PC-9 (cell line): ENCODE measurements around the gene C1orf159. TPM values are rescaled to one million over a fixed set of nuclear protein-coding genes. Genes with fewer than 3 reads are reported as not detected.
"Not testable (repeated sequence)": the region's sequence is repeated elsewhere in the genome, so short reads cannot be mapped to it uniquely, and the experiment has no call there.

ENCODE experiments used
- BruUV-seq: library from RNA; stranded (reverse); fragments of 400-500 nt; replicated peaks from 2 replicates; lab custom pipeline; 2021; lab: Mats Ljungman, UMichigan
- CTCF ChIA-PET: fragments of 300-600 bp; sonication (Branson Sonifier 250); formaldehyde crosslinking; loops from one replicate; lab custom pipeline; 2022; ENCODE audit warnings: antibody characterized with exemption; lab: Charles Lee
- POLR2A ChIA-PET: fragments of 300-600 bp; sonication (Branson Sonifier 250); formaldehyde crosslinking; loops from one replicate; lab custom pipeline; 2022; ENCODE audit warnings: antibody characterized with exemption; ENCODE audit not compliant: unreplicated experiment; lab: Charles Lee
- DNase-seq, 2 experiments: peaks; one replicate each; pipeline versions ENCODE4 v3.0.0 to v3.0.0-alpha.2; 2015 to 2022; ENCODE audit warnings: mixed read lengths in 1 of 2
- H2AFZ ChIP-seq: fragments of 200-600 bp; sonication (generic); 2 replicates; pipeline ENCODE4 v1.8.1; 2017; ENCODE audit warnings: antibody characterized with exemption
- H3F3A ChIP-seq: fragments of 200-600 bp; sonication (generic); 2 replicates; pipeline ENCODE4 v1.8.1; 2017; ENCODE audit warnings: antibody characterized with exemption, mild to moderate bottlenecking, low read depth; ENCODE audit not compliant: insufficient read depth
- H3K27ac ChIP-seq: fragments of 200-600 bp; sonication (generic); 2 replicates; pipeline ENCODE4 v1.6.1; 2016; ENCODE audit warnings: mixed run types
- H3K27me3 ChIP-seq: fragments of 200-600 bp; sonication (generic); 2 replicates; pipeline ENCODE4 v1.6.1; 2016; ENCODE audit warnings: low read depth, mixed run types; ENCODE audit not compliant: insufficient read depth
- H3K36me3 ChIP-seq: fragments of 200-600 bp; sonication (generic); 2 replicates; pipeline ENCODE4 v1.6.1; 2016; ENCODE audit warnings: low read depth, mixed run types
- H3K4me1 ChIP-seq: fragments of 200-600 bp; sonication (generic); replicated peaks from 2 replicates; pipeline ENCODE4 v1.6.1; 2016; ENCODE audit warnings: mixed run types; ENCODE audit not compliant: insufficient read depth
- H3K4me2 ChIP-seq: fragments of 200-600 bp; sonication (generic); 2 replicates; pipeline ENCODE4 v1.6.1; 2017; ENCODE audit warnings: mixed run types
- H3K4me3 ChIP-seq: fragments of 200-600 bp; sonication (generic); 2 replicates; pipeline ENCODE4 v1.6.1; 2016; ENCODE audit warnings: mixed run types
- H3K79me2 ChIP-seq: fragments of 200-600 bp; sonication (generic); 2 replicates; pipeline ENCODE4 v1.6.1; 2017; ENCODE audit warnings: low read depth, mixed run types
- H3K9me2 ChIP-seq: fragments of 200-600 bp; sonication (generic); 2 replicates; pipeline ENCODE4 v1.8.1; 2017; ENCODE audit warnings: mild to moderate bottlenecking; ENCODE audit not compliant: insufficient read depth
- H3K9me3 ChIP-seq: fragments of 200-600 bp; sonication (generic); 2 replicates; pipeline ENCODE4 v1.8.1; 2016; ENCODE audit warnings: low read depth; ENCODE audit not compliant: insufficient read depth
- H4K20me1 ChIP-seq: fragments of 200-600 bp; sonication (generic); 2 replicates; pipeline ENCODE4 v1.8.1; 2017; ENCODE audit not compliant: insufficient read depth
- EZH2 ChIP-seq: fragments of 200-600 bp; sonication (generic); IDR thresholded peaks from 2 replicates; pipeline ENCODE4 v1.8.0; 2017; ENCODE audit warnings: antibody characterized with exemption, low read depth
- intact Hi-C: fragments of 100-400 bp; cut with micrococcal nuclease; formaldehyde crosslinking; loops from one replicate; pipeline ENCODE4 v1.10.0; 2022; ENCODE audit not compliant: unreplicated experiment
- total RNA-seq: library from RNA; stranded (reverse); gene quantifications from 2 replicates; pipeline ENCODE4 v1.2.3, GENCODE V29; 2021
- TF ChIP-seq, protein P1 (sequence below): fragments of 200-600 bp; sonication (generic); conservative IDR thresholded peaks from 2 replicates; pipeline ENCODE4 v1.6.1; 2017; ENCODE audit warnings: mixed run types, antibody characterized with exemption, mild to moderate bottlenecking, moderate library complexity

C1orf159 gene
- total RNA-seq, 1 experiment from 2014 or later = 31.1 TPM

DNA sequence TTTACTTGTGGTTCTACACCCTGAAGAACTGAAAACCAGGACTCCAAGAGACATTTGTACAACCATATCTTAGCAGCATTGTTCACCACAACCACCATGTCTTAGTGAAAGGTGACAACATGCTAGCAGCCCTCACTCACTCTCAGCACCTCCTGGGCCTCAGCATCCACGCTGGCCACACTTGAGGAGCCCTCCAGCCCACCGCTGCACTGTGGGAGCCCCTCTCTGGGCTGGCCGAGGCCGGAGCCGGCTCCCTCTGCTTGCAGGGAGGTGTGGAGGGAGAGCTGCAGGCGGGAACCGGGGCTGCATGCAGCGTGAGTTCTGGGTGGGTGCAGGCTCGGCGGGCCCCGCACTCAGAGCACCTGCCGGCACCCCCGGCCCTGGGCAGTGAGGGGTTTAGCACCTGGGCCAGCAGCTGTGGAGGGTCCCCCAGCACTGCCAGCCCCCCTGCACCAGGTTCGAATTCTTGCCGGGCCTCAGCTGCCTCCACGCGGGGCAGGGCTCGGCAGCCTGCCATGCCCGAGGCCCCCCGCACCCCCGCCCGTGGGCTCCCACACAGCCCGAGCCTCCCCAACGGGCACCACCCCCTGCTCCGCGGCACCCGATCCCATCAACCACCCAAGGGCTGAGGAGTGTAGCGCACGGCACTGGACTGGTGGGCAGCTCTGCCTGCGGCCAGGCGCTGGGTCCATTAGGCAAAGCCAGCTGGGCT is 9.2 kb downstream of the C1orf159 start:
- Histone ChIP-seq H4K20me1 (no peaks in the 10 kb centered on the region), H3K79me2 (peaks cover 49% of the 10 kb centered on the region), H3K4me1 (peaks cover 21% of the 10 kb centered on the region), H3K9me3 (no peaks in the 10 kb centered on the region), H3F3A (peaks cover 7% of the 10 kb centered on the region; the same call in 1 of the 2 replicates), H3K27ac (no peak overlapping the region), H3K4me3 (no peak overlapping the region), H2AFZ (no peak overlapping the region), H3K9me2 (no peaks in the 10 kb centered on the region), H3K4me2 (no peak overlapping the region), H3K27me3 (no peaks in the 10 kb centered on the region), H3K36me3 (no peaks in the 10 kb centered on the region)
- ChIA-PET CTCF (no interaction called here), POLR2A (interaction anchor here (0.6 kb wide), 1 partner anchor 12 kb away, joined by 9 read pairs; no protein-coding TSS in a partner anchor)
- DNase-seq = no peak
- TF ChIP-seq EZH2 = no peak
- TF ChIP-seq, protein P1, sequence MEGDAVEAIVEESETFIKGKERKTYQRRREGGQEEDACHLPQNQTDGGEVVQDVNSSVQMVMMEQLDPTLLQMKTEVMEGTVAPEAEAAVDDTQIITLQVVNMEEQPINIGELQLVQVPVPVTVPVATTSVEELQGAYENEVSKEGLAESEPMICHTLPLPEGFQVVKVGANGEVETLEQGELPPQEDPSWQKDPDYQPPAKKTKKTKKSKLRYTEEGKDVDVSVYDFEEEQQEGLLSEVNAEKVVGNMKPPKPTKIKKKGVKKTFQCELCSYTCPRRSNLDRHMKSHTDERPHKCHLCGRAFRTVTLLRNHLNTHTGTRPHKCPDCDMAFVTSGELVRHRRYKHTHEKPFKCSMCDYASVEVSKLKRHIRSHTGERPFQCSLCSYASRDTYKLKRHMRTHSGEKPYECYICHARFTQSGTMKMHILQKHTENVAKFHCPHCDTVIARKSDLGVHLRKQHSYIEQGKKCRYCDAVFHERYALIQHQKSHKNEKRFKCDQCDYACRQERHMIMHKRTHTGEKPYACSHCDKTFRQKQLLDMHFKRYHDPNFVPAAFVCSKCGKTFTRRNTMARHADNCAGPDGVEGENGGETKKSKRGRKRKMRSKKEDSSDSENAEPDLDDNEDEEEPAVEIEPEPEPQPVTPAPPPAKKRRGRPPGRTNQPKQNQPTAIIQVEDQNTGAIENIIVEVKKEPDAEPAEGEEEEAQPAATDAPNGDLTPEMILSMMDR = no peak
- intact Hi-C loops = no loop called here
- no TSS peak for BruUV-seq

DNA sequence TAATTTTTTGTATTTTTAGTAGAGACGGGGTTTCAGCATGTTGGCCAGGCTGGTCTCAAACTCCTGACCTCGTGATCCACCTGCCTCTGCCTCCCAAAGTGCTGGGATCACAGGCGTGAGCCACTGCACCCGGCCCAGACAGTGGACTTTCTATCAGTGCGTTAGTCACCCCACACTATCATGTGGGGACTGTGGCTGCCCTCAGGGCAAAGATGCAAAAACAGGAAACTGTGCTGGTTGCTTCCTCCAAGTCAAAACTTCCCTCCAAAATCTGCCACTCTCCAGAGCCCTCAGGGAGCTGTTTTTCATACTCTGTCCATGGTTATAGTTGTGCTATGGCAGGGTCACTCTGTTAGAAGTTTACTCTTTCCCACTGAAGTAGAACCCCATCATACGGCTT is 11.7 kb downstream of the C1orf159 start:
- POLR2A ChIA-PET, H4K20me1 ChIP-seq, DNase-seq, H3K36me3 ChIP-seq, H3K4me2 ChIP-seq, H3K27ac ChIP-seq, BruUV-seq, H3K4me1 ChIP-seq, H3K4me3 ChIP-seq, H2AFZ ChIP-seq, H3K9me2 ChIP-seq, H3K27me3 ChIP-seq, intact Hi-C loops, H3F3A ChIP-seq: not testable (repeated sequence)
- peaks cover 26% of the 10 kb centered on the region for H3K79me2 ChIP-seq
- CTCF ChIA-PET = interaction anchor here (0.6 kb wide), 1 partner anchor 654 kb away, joined by 4 read pairs; no protein-coding TSS in a partner anchor
- peaks cover 11% of the 10 kb centered on the region for H3K9me3 ChIP-seq

DNA sequence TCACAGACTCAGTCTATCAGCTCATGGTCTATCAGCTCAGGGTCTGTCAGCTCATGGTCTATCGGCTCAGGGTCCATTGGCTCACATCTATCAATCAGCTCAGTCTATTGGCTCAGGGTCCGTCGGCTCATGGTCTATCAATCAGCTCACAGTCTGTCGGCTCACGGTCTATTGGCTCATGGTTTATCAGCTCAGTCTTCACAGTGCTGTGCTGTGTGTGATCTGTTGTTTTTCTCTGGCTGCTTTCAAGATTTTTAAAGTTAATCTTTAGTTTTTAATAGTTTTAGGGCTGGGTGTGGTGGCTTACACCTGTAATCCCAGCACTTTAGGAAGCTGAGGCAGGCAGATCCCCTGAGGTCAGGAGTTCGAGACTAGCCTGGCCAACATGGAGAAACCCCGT is 14.4 kb downstream of the C1orf159 start:
- Histone ChIP-seq H3K9me3 (peaks cover 11% of the 10 kb centered on the region), H3F3A (peaks cover under 1% of the 10 kb centered on the region; the same call in 1 of the 2 replicates), H3K9me2 (no peaks in the 10 kb centered on the region), H3K4me3 (no peak overlapping the region), H3K4me1 (no peaks in the 10 kb centered on the region), H3K79me2 (peaks cover 10% of the 10 kb centered on the region), H4K20me1 (no peaks in the 10 kb centered on the region), H3K27me3 (no peaks in the 10 kb centered on the region), H3K27ac (no peak overlapping the region), H3K4me2 (no peak overlapping the region), H3K36me3 (0 out of 2 replicates have a peak, but pooled peaks cover 7% of the 10 kb centered on the region), H2AFZ (no peak overlapping the region)
- no peak for DNase-seq
- intact Hi-C loops = no loop called here
- no peak for TF ChIP-seq EZH2
- TF ChIP-seq, protein P1 = no peak
- BruUV-seq = no TSS peak
- CTCF ChIA-PET = no interaction called here
- POLR2A ChIA-PET = no interaction called here
